Stimulated activated CD4-positive, alpha-beta T cell treated with anti-CD3 and anti-CD28 coated beads, Interleukin-4, amount 100 ng/mL, for 48 hours (primary cell): ENCODE data around the gene CLSTN1.

Experiments used
- DNase-seq, 2 donors: peaks; one replicate each; pipeline ENCODE4 v3.0.0-alpha.2; 2020; ENCODE audit warnings: low read depth in 2 of 2

Gene CLSTN1

DNA sequence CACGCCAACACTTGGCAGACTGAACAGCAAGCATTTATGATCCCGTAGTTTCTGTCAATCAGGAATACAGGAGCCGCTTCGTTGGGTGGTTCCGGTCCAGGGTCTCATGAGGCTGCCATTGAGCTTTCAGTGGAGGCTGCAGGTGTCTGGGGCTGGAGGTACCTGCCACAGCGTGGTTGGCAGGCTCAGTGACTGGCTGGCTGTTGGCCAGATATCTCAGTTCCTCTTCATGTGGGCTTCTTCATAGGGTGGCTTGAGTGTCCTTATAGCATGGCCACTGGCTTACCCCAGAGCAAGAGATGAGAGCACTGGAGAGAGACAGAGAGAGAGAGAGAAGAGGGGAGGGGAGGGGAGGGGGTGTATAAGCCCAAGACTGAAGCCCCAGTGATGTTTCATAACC is 142.9 kb downstream of the CLSTN1 start:
- no peak for DNase-seq

DNA sequence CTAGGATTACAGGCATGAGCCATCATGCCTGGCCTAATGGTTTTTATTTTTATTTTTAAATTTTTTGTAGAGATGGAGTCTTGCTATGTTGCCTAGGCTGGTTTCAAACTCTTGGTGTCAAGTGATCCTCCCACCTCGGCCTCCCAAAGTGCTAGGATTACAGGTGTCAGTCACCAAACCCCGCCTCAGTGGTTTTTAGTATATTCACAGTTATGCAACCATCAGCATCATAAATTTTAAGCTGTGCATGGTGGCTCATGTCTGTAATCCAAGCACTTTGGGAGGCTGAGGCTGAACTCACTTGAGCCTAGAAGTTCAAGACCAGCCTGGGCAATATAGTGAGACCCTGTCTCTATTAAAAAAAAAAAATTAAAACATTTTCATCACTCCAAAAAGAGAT is 143.7 kb downstream of the CLSTN1 start:
- DNase-seq: no peak
